GM18867 (cell line): ENCODE measurements around the gene NEK6.

Experiments
- ATAC-seq: cut with Tn5 transposase; IDR thresholded peaks from one replicate; pipeline ENCODE4 v1.9.1; 2021; ENCODE audit warnings: mild to moderate bottlenecking, moderate library complexity; ENCODE audit not compliant: unreplicated experiment

NEK6 gene

GRCh38 chr9:124260769-124261603 lies 3.2 kb downstream of the NEK6 start:
- ATAC-seq, result no peak

GRCh38 chr9:124261736-124262648 lies 4.2 kb downstream of the NEK6 start:
- ATAC-seq, result no peak

GRCh38 chr9:124262649-124262972 lies 4.9 kb downstream of the NEK6 start:
- ATAC-seq, result no peak

GRCh38 chr9:124263213-124263612 lies 5.5 kb downstream of the NEK6 start:
- ATAC-seq, result no peak

- ATAC-seq, result no peak
Measured at GRCh38 chr9:124263800-124264426, 6.2 kb downstream of the NEK6 start.

GRCh38 chr9:124264823-124265233 lies 7.1 kb downstream of the NEK6 start:
- peak; percentile 56 for ATAC-seq

GRCh38 chr9:124265551-124265950 lies 7.8 kb downstream of the NEK6 start:
- no peak for ATAC-seq

- no peak for ATAC-seq
Measured at GRCh38 chr9:124266139-124266825, 8.5 kb downstream of the NEK6 start.

GRCh38 chr9:124266826-124267201 lies 9.1 kb downstream of the NEK6 start:
- no peak for ATAC-seq

GRCh38 chr9:124267271-124267807 lies 9.6 kb downstream of the NEK6 start:
- ATAC-seq, result no peak

GRCh38 chr9:124268248-124268647 lies 10.5 kb downstream of the NEK6 start:
- ATAC-seq, result no peak

GRCh38 chr9:124268661-124269060 lies 10.9 kb downstream of the NEK6 start:
- no peak for ATAC-seq

GRCh38 chr9:124269556-124269955 lies 11.8 kb downstream of the NEK6 start:
- ATAC-seq, result no peak

- no peak for ATAC-seq
Measured at GRCh38 chr9:124270504-124271335, 13.0 kb downstream of the NEK6 start.

GRCh38 chr9:124271660-124272059 lies 13.9 kb downstream of the NEK6 start:
- ATAC-seq, result no peak

- no peak for ATAC-seq
Measured at GRCh38 chr9:124272118-124272517, 14.4 kb downstream of the NEK6 start.

GRCh38 chr9:124272979-124273378 lies 15.2 kb downstream of the NEK6 start:
- ATAC-seq, result no peak

GRCh38 chr9:124273427-124274160 lies 15.8 kb downstream of the NEK6 start:
- ATAC-seq, result no peak

- ATAC-seq, result no peak
Measured at GRCh38 chr9:124274226-124274625, 16.5 kb downstream of the NEK6 start.
